Heart right ventricle (tissue), 16 donors: ENCODE measurements around the gene SLC4A2. TPM values are rescaled to one million over a fixed set of nuclear protein-coding genes. Genes with fewer than 3 reads are reported as not detected.

Experiments used
- ATAC-seq, 8 donors: fragments of 200-7000 bp; cut with Tn5 transposase; one replicate each; pipeline ENCODE4 v1.9.1; 2020; ENCODE audit warnings: mild to moderate bottlenecking in 8 of 8, moderate library complexity in 8 of 8, moderate number of reproducible peaks in 1 of 8
- DNase-seq, 2 donors: peaks; one replicate each; pipeline ENCODE4 v3.0.0-alpha.2; 2020
- H3K27ac ChIP-seq, 10 donors: fragments of 200-600 bp; sonication (generic) in 2 of 10; one replicate each; pipeline versions ENCODE4 v1.5.0 to v1.8.0; 2020 to 2022; ENCODE audit warnings: mild to moderate bottlenecking in 3 of 10
- H3K27me3 ChIP-seq, 7 donors: fragments of 200-600 bp; one replicate each; pipeline ENCODE4 v1.8.0; 2021 to 2022; ENCODE audit warnings: mild to moderate bottlenecking in 2 of 7
- H3K36me3 ChIP-seq, 9 donors: fragments of 200-600 bp; sonication (generic) in 1 of 9; one replicate each; pipeline versions ENCODE4 v1.5.0 to v1.8.0; 2020 to 2022; ENCODE audit warnings: mild to moderate bottlenecking in 2 of 9
- H3K4me1 ChIP-seq, 9 donors: fragments of 200-600 bp; sonication (generic) in 1 of 9; one replicate each; pipeline versions ENCODE4 v1.5.0 to v1.8.0; 2020 to 2022; ENCODE audit warnings: mild to moderate bottlenecking in 4 of 9
- H3K4me3 ChIP-seq, 10 donors: fragments of 200-600 bp; sonication (generic) in 2 of 10; one replicate each; pipeline versions ENCODE4 v1.5.0 to v1.8.0; 2020 to 2022; ENCODE audit warnings: mild to moderate bottlenecking in 7 of 10, moderate library complexity in 2 of 10
- H3K9me3 ChIP-seq, 11 donors: fragments of 200-600 bp in 10 of 11; sonication (generic) in 2 of 11; one replicate each; pipeline versions ENCODE4 v1.5.0 to v1.8.0; 2013 to 2022; ENCODE audit warnings: mild to moderate bottlenecking in 2 of 11, control low read depth in 1 of 11, moderate library complexity in 1 of 11
- CTCF ChIP-seq, 9 donors: fragments of 200-600 bp; sonication (generic) in 2 of 9; IDR thresholded peaks; one replicate each; pipeline versions ENCODE4 v1.5.0 to v1.8.0; 2021 to 2022; ENCODE audit warnings: antibody characterized with exemption in 9 of 9, mild to moderate bottlenecking in 5 of 9, moderate library complexity in 1 of 9
- WGBS, 2 donors: extraction: QIAGEN DNeasy Blood & Tissue Kit; methylation state at CpG; one replicate each; pipeline ENCODE4 v1.1.7; 2013; ENCODE audit warnings: inconsistent platforms in 1 of 2; 5-methylcytosine and 5-hydroxymethylcytosine counted together
- intact Hi-C, 10 donors: fragments of 100-400 bp; cut with DNase I; formaldehyde crosslinking; loops; one replicate each; pipeline versions ENCODE4 v1.11.1 to v1.14.2; 2022
- polyA plus RNA-seq, 2 donors: library from polyadenylated mRNA; stranded (reverse); fragments of 200-250 nt; gene quantifications; one replicate each; pipeline ENCODE4 v1.2.3, GENCODE V29; 2013
- total RNA-seq, 10 donors: library from RNA; stranded (reverse); fragmentation: NEBNext Ultra II Directional in 3 of 10; extraction: Animal tissue kit (Norgen Biotek cat#: 25700) in 3 of 10; gene quantifications; one replicate each; pipeline versions ENCODE4 v1.2.1 to v1.2.4, GENCODE V29; 2021 to 2023
- donor health status: Arrhythmogenic right ventricular cardiomyopathy.
- donor health status: ischemic (EF 13 %, LVEDD 7.1; RV severe dilation, severe dysfunction).
- donor health status: healthy with polysubstance abuse.
- donor health status: DM: no; HTN: yes; CAD: no.
- donor health status: DM: no; HTN: no; CAD: no.
- donor health status: ischemic (EF 25% LVEDD 6.9; RV normal size, moderate dysfunction).
- donor health status: ischemic (EF 25% LVEDD 5.7; RV mildly dilated, moderate dysfunction).
- donor health status: healthy.
- donor health status: DM: yes; HTN: yes; CAD: no.
- donor health status: Ischemic cardiomyopathy.
- donor health status: ischemic (EF 35%, LVEDD 5.7; RV mildly dilated, moderate dysfunction).
- donor health status: nonischemic (EF 11% LVEDD 7.7; RV severe dilation, severe dysfunction).
- donor health status: DM: yes; HTN: yes; CAD: no.
- donor health status: PGD.
- donor health status: ischemic (EF 29% LVEDD 5.4; RV normal size, mild dysfunction).
- donor health status: nonischemic (EF 23%, LVEDD 6.1; RV moderate dilation, normal function).

Gene SLC4A2
- total and polyA plus RNA-seq, 12 donors, result 36.0 to 109 (median 54.6) TPM

- TF ChIP-seq CTCF (IDR thresholded peaks at IDR 0.05), result no peak
- Histone ChIP-seq H3K4me3 (no peak overlapping the region), H3K9me3 (no peaks in the 10 kb centered on the region), H3K4me1 (peaks cover 5 to 49% (median 11%) of the 10 kb centered on the region in 9 donors), H3K27me3 (no peaks in the 10 kb centered on the region), H3K36me3 (peaks cover 0 to 20% (median 0%) of the 10 kb centered on the region in 9 donors), H3K27ac (no peak overlapping the region)
- WGBS, 2 donors, result 82% methylated on average over 24 of the region's 24 CpGs
- intact Hi-C loops, result loop anchor here in 3 of 10 donors (10.0 kb wide), 3 partner anchors 57 to 217 kb away; partner anchors contain the start of gene ASIC3 (in 1 of the 3)
- no peak for DNase-seq
- peak in 1 of 8 donors; percentile 30 for ATAC-seq
Measured at GRCh38 chr7:151101621-151102396, 42.4 kb downstream of the SLC4A2 start.

- DNase-seq (no peak), ATAC-seq (no peak)
- H3K27ac ChIP-seq, result no peak overlapping the region
- no peak for TF ChIP-seq CTCF (IDR thresholded peaks at IDR 0.05)
- WGBS, 2 donors, result 74 to 81% methylated on average over 3 of the region's 3 CpGs
- peaks cover 0 to 42% (median 11%) of the 10 kb centered on the region in 9 donors for H3K4me1 ChIP-seq
- intact Hi-C loops, result loop anchor here in 3 of 10 donors (10.0 kb wide), 3 partner anchors 58 to 218 kb away; partner anchors contain the start of gene ASIC3 (in 1 of the 3)
- H3K36me3 ChIP-seq, result peaks cover 0 to 15% (median 0%) of the 10 kb centered on the region in 9 donors
- no peak overlapping the region for H3K4me3 ChIP-seq
- no peaks in the 10 kb centered on the region for H3K9me3 ChIP-seq
- no peaks in the 10 kb centered on the region for H3K27me3 ChIP-seq
Measured at GRCh38 chr7:151102991-151103390, 43.6 kb downstream of the SLC4A2 start.

GRCh38 chr7:151103973-151104372 is 44.6 kb downstream of the SLC4A2 start:
- H3K27ac ChIP-seq, result no peak overlapping the region
- intact Hi-C loops, result loop anchor here in 3 of 10 donors (10.0 kb wide), 3 partner anchors 59 to 219 kb away; partner anchors contain the start of gene ASIC3 (in 1 of the 3)
- WGBS, 2 donors, result 83 to 91% methylated on average over 12 of the region's 12 CpGs
- DNase-seq (no peak), ATAC-seq (no peak)
- H3K4me1 ChIP-seq, result peaks cover 0 to 42% (median 11%) of the 10 kb centered on the region in 9 donors
- no peaks in the 10 kb centered on the region for H3K9me3 ChIP-seq
- H3K4me3 ChIP-seq, result no peak overlapping the region
- peaks cover 0 to 15% (median 0%) of the 10 kb centered on the region in 9 donors for H3K36me3 ChIP-seq
- TF ChIP-seq CTCF (IDR thresholded peaks at IDR 0.05), result no peak
- no peaks in the 10 kb centered on the region for H3K27me3 ChIP-seq

- peak in 1 of 8 donors; percentile 5 for ATAC-seq
- H3K4me3 ChIP-seq, result no peak overlapping the region
- no peaks in the 10 kb centered on the region for H3K27me3 ChIP-seq
- intact Hi-C loops, result loop anchor here in 3 of 10 donors (10.0 kb wide), 3 partner anchors 60 to 220 kb away; partner anchors contain the start of gene ASIC3 (in 1 of the 3)
- no peaks in the 10 kb centered on the region for H3K9me3 ChIP-seq
- 83% methylated on average over 23 of the region's 23 CpGs for WGBS, 2 donors
- H3K27ac ChIP-seq, result peak overlapping the region in 1 of 10 donors; percentile 15
- H3K4me1 ChIP-seq, result peaks cover 0 to 40% (median 17%) of the 10 kb centered on the region in 9 donors
- DNase-seq, result no peak
- TF ChIP-seq CTCF (IDR thresholded peaks at IDR 0.05), result no peak
- peaks cover 0 to 15% (median 0%) of the 10 kb centered on the region in 9 donors for H3K36me3 ChIP-seq
Measured at GRCh38 chr7:151104411-151105235, 45.2 kb downstream of the SLC4A2 start.
